T47D (cell line): ENCODE results near the gene STX11.

ENCODE experiments used
- DNase-seq, 2 experiments: peaks; one replicate each; pipeline versions ENCODE4 v3.0.0 to v3.0.0-alpha.2; 2011 to 2012; ENCODE audit warnings: low read depth in 1 of 2, low spot score in 1 of 2
- JUND ChIP-seq: IDR thresholded peaks from 2 replicates; pipeline ENCODE4 v1.6.1; 2012; ENCODE audit warnings: low read depth
- in situ Hi-C: cut with HindIII; loops from 2 replicates; pipeline ENCODE4 v1.10.0; 2016; ENCODE audit warnings: low sequenced_read_pairs, low pct_unique_long_range_greater_than_20kb

STX11 gene

DNA sequence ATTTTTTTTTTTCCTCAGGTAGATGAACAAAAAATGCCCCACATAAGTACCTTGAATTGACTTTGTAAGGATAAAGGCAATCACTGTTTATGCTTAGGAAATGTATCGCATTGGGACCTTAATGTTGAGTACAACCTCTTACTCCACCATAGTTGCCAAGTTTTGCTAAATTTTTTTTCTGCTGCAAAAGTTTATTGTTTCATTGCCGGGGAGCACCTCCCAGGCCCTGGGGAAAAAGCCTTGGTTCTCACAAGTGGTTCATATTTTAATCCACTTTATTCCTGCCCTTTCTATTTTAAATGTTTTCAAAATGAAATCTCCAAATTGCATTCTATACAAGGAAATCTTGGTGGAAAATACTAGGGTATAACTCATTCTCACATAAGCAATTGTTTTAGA lies 82.5 kb downstream of the STX11 start:
- TF ChIP-seq JUND, result no peak
- no peak for DNase-seq
- in situ Hi-C loops, result no loop called here

DNA sequence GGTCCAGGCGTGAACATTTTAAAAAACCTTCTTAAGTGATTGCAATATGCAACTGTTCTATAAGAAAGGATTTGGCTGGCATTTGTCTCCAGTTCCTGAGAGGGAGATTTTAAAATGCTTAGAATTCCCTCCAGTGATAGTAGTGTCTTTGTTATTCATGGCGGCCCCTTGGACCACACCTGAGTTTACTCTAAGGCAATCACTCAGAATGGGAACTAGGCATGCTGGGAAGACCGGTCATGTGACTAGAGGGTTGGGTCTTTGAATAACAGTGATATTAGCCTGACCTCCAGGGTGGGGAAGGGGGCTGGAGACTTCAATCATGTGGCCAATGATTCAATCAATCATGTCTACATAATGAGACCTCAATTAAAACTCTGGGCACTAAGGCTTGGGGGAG lies 84.1 kb downstream of the STX11 start:
- TF ChIP-seq JUND, result no peak
- in situ Hi-C loops, result no loop called here

DNA sequence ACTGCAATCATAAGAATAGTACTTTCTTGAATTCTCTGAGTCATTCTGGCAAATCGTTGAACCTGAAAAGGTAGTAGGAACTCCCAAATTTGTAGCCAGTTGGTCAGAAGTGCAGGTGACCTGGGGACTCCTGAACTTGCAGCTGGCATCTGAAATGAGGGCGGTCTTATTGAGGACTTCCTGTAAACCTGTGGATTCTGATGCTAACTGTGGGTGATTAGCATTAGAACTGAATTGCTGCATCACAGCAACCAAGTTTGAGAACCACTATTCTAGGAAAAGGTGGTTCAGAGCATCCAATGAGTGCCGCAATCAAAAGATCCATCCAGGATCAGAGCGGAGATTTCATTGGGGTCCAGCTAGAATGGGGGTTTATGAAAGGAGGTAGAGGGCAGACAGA lies 84.6 kb downstream of the STX11 start:
- no peak for DNase-seq
- TF ChIP-seq JUND, result no peak
- in situ Hi-C loops, result no loop called here

More for the DNA sequence above, 84.1 kb downstream of the STX11 start:
- no peak for DNase-seq
